Thyroid gland (tissue), 4 donors: ENCODE measurements around the gene OGFR.

ENCODE experiments used
- POLR2A ChIP-seq, 2 donors: fragments of 450-650 bp; IDR thresholded peaks; one replicate each; pipeline ENCODE4 v1.6.1; 2017; ENCODE audit warnings: antibody characterized with exemption in 2 of 2, mild to moderate bottlenecking in 2 of 2, moderate library complexity in 1 of 2
- TF ChIP-seq, protein P1 (sequence below), 6 experiments: fragments of 200-600 bp in 3 of 6; fragments of 450-650 bp in 3 of 6; sonication (generic) in 3 of 6; IDR thresholded peaks; one replicate each; pipeline ENCODE4 v1.5.1; 2016 to 2019; ENCODE audit warnings: antibody characterized with exemption in 6 of 6, mild to moderate bottlenecking in 2 of 6, inconsistent platforms in 1 of 6, moderate library complexity in 1 of 6

DNA sequence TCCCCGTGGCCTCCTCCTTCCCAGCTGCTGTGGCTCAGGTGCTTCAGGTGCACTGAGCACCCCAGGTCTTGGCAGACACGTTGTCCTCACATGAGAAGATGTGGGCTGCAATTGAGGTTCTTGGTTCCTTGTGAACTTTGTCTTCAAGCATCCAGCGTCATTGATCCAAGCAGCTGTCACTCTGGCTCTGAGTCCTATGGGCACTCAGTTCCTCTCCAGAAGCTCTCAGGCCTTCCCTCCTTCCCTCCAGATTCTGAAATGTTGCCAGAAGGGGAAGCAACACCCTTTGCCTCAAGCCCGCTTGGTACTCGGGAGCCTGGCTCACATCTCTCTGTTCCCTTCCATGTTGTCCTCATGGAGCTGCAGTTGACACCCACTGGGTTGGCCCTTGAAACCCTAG is 16.8 kb upstream of the OGFR start:
- TF ChIP-seq, protein P1, sequence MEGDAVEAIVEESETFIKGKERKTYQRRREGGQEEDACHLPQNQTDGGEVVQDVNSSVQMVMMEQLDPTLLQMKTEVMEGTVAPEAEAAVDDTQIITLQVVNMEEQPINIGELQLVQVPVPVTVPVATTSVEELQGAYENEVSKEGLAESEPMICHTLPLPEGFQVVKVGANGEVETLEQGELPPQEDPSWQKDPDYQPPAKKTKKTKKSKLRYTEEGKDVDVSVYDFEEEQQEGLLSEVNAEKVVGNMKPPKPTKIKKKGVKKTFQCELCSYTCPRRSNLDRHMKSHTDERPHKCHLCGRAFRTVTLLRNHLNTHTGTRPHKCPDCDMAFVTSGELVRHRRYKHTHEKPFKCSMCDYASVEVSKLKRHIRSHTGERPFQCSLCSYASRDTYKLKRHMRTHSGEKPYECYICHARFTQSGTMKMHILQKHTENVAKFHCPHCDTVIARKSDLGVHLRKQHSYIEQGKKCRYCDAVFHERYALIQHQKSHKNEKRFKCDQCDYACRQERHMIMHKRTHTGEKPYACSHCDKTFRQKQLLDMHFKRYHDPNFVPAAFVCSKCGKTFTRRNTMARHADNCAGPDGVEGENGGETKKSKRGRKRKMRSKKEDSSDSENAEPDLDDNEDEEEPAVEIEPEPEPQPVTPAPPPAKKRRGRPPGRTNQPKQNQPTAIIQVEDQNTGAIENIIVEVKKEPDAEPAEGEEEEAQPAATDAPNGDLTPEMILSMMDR (IDR thresholded peaks at IDR 0.05): no peak
- TF ChIP-seq POLR2A (IDR thresholded peaks at IDR 0.05): no peak
